Retina (tissue), 1 donor: ENCODE measurements around the gene OR2AT4.
"Not testable (repeated sequence)": the region's sequence is repeated elsewhere in the genome, so short reads cannot be mapped to it uniquely, and the experiment has no call there.

Experiments used
- DNase-seq: peaks from one replicate; pipeline ENCODE4 v3.0.0-alpha.2; 2016

Gene OR2AT4

DNA sequence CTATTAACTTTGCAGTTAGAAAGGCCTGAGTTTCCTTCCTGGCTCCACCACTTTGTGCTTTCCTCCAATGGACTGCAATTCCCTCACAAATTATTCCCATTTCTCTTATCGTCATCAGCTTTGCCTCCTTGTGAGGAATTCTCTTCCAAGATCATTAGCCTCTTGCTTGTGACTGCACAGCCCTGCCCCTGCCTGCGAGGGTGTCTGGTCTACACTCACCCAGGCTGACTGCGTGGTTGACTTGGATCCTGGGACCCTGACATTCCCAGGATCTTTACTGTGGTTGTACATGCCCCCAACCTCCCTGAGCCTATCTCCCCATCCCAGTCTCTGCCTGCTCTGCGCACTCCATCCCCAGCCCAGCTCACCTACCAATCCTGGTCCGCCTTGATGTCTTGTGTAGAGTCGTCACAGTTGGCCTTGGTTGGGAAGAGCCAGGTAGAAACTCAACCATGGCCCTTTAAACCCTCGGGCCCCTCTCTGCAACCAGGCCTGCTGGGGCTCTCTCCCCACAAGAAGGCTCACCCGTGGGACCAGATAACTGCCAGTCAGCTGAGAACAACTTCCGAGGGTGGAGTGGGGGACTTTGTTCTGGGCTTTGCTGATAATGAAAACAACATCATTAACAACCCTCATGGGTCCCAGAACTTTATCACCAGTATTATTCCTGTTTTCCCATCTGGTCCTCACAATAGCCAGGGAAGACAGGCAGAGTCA is at the start of gene OR2AT4:
TSS of gene OR2AT4 (minus strand) at position 421 of the 717 bp plus-strand sequence.
- DNase-seq: no peak

DNA sequence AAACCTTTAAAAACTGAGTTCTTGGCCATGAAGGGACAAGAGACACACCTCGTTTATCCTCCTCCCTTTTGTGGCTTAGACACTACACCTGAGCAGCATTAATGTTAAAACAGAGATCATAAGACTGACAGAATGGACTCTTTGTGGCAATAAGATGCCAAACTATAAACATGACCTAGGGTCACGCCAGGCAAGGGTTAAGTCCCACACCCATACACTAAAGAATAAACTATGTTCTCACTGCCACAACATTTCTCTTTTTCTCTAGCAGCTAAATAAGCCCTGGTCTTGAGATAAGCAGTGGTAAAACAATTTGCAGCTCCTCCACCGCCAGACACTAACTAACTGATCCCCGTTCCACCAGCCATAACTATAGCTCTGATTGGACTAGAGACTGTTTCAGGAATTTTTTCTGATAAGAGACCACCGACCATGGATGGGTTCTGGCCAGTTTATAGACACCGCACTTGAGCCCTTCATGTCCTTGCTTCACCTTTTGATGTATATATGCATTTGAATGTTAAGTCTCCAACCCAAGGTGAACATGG is 49.4 kb upstream of the OR2AT4 start:
- no peak for DNase-seq

DNA sequence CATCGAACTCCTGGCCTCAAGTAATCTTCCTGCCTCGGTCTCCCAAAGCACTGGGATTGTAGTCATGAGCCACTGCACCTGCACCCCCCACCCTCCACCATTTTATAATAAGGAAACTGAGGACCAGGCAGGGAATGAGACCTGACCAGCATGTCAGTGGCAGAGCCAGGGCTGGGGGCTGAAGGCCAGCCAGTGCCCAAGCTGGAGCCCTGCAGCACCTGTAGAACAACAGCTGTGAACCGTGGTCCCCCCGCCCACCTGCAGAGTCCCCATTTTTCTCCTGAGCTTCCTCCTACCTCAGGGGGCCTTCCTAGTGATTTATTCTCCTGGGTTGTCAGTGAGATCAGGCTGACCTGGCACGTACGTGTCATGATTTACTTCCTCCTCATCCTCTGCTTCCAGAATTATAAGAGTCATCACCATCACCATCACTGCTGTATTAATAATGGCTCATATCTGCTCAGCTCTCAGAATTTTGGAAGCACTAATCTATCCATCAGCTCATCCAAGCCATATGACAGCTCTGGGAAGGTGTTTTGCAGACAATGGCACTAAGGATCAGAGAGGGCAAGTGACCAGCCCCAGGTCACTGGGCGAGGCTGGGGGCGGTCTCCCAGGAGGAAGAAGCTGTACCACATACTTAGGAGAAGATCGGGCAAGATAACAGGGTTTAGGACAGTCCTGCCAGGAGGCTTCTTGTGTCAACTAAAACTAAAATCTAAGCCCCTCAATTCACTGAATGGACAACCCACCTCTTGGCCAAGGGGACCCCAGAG is 48.7 kb upstream of the OR2AT4 start:
- no peak for DNase-seq

DNA sequence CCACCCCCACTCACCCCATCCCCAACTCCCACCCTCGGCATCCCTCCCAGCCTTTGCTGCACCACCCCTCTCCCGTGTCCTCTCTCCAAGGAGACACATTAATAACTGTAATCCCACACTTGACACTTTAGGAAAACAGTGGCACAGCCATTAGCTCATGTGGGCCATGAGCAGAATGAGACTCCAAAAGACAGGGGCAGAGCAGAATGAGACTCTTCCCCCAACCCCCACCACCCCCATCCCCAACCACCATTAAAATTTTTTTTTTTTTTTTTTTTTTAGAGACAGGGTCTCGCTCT is 48.0 kb upstream of the OR2AT4 start:
- no peak for DNase-seq

DNA sequence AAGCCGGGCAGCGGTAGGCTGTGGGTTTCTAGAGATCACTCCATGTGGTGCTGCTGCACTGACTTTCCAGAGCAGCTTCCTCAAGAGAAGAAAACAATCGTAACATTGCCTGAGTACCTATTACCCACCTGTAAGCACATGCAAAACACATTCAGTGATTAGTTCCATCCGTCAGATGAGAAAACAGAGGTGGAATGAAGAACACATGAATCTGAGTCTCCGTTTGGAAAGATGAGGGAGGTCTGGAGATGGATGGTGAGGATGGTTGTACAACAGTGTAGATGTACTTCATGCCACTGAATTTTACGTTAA is 46.7 kb upstream of the OR2AT4 start:
- no peak for DNase-seq

DNA sequence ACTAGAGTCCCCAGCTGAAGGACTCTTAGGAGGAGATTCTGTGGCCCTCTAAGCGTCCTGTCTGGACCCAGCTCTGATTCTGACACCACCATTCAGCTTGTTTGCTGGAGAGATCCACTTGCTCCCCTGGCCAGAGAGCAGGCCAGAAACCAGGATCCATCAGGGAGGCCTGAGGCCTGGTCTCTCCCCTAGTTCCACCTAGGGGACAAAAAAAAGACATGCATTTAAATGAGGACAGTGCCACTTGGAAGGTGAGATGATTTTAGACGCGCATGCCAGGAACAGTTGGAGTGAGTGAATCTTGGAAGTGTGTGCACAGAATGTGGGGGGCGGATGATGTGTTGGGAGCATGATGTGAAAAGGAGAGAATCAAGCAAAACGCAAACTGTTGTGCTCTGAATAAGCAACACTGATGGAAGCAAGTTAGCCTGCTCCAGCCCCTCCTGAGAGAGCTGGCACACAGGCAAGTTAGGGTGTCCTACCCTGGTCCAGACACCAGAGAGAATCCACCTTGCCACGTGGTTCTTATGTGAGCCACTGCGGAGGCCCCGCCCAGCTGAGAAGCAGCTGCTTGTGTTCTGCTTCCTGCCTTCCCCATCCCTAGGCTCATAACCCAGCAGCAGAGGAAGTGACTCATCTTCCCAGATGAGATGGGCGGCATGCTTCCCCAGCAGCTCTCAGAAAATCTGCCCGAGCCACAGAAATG is 46.2 kb upstream of the OR2AT4 start:
- no peak for DNase-seq

DNA sequence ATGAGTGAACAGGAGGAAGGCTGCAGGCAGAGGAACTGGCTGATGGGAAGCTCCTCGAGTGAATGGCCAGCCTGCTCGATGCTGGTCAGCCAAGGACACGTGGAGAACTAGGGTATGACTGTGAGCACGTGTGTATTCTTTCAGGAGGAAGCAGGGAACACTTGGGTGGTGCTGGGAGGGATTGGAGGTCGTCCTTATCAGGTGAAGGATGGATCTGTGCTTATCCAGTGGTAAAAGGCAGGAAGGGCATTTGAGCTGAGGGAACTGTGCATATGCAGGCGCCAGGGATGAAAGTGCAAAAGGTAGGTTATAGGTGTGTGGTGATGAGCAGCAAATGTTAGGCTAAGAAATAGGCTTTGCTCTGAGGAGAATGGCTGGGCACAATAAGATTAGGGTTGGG is 44.5 kb upstream of the OR2AT4 start:
- no peak for DNase-seq

DNA sequence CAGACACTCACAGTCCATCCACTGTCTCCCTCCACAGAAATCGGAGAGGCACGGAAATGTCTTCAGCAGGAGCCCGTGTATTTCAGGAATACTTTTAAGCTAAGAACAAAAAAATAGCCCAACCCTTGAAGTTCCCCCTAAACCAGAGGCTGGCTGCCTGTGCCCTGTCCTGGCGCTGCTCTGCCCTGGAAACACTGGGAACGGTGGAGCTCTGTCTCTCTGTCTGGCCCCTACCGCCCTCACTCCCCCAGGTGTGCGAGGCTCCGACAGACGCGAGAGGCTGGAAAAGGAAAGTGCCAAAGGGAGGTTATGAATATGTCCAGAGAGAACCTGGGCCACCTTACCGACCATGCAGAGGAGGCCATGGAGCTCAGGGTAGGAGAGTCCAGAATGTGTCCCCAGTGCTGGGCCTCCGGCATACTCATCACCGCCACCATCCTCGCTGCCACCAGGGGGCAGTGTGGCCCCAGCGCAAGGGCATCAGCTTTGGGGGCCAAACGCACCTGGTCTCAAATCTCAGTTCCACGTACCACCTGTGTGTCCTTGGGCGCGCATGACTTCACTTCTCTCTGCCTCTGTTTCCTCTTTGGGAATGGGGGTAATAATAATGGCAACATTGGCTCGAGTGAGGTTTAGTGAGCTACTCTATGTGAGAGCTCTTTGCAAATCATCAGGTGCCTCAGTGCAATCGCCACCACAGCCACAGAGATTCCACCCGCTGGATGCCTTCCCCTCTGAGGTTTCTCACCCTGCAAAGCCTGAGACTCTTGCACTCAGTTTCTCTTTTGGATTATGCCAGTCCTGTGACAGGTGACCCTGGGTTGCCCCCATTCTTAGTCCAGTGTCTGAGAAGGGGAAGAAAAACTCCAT is 43.8 kb upstream of the OR2AT4 start:
- peak; percentile 72 for DNase-seq

DNA sequence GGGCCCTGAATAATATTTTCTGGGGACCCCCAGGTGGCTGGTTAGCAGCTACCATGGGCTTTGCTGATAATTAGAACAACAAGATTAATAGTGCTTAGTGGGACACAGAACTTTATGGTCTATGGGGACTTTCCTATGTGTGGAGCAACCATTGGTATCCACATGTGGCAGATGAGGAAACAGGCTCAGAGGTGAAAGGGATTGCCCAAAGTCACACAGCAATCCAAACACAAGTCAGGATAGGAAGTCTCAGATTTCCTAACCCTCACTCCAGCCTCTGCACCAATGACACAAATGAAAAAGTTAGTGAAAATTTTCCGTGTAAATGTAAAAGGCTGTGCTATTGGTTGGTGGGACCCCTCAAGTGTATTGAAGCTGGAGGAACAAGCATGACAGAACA is 39.0 kb upstream of the OR2AT4 start:
- no peak for DNase-seq

DNA sequence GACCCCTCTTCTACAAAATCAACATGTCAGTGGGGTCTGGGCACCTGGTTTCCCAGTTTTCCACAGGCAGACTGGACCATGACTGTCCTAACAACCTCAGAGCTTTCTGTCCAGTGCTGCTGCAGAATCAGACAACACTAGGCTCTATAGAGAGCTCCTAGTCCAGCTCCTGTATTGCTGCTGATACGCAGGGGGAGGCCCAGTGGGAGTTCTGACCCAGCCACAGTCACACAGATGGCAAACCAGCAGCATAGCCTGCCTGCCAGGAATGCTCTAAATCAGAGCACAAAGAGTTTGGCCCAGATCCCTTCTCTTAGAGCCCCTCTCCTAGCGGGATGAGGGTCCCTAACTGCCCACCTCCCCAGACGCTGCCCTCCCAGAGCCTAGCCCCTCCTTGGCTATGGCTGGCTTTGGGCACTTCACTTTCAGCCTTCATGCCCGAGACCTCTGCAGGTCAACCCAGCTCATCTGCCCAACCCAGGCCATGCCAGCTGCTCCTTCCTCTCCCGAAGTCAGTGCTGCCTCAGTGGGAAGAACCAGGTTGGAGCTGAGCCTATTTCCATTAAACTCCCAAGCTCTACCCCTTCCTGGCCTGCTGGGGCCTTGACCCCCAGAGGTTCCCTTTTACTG is 38.5 kb upstream of the OR2AT4 start:
- no peak for DNase-seq

DNA sequence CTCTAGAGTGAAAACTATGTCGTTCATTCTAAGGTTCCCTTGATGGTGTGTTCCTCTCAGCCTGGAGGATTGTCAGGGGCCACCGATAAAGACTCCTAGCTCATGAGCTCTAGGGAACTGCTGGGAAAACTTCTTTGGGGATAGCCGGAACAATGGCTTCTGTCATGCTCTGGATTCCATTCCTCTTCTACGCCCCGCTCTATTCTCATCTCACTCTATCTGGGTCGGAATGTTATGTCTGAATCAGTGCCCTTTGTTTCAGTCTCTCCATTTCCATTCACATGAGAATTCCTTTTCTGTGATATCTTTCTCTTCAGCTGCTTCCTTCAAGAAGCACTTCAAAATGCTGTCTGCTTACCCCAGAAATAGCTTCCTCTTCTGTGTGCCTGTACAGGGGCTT is 37.3 kb upstream of the OR2AT4 start:
- peak; percentile 22 for DNase-seq

DNA sequence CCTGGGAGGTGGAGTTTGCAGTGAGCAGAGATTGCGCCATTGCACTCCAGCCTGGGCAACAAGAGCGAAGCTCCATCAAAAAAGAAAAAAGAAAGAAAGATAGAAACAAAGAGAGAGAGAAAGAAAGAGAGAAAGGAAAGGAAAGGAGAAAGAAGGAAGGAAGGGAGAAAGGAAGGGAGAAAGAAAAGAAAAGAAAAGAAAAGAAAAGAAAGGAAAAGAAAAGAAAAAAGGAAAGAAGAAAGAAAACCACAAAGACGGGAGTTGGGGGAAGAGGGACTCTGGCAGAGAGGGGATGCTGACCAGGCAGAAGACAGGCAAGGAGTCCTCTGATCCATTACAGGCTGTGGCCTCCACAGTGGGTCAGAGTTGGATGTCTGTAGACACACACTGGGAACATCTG is 35.4 kb upstream of the OR2AT4 start:
- no peak for DNase-seq

DNA sequence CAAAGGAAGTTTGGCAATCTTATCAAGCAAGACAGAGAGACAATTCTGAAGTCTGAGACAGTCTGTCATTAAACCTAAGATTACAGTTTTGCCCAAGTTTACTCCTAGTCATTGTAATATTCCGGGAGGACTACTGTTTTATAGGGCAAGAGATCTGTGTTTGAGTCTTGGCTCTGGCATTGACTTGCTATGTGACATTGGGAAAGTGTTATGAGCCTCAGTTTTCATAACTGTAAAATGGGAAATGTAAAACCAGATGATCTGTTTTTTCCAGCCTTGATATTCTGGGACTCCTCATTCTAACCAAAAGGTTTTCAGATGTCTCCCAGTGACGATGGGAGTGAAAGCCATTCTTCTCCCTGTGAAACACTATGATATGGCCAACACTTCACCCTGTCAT is 29.9 kb upstream of the OR2AT4 start:
- DNase-seq: no peak

DNA sequence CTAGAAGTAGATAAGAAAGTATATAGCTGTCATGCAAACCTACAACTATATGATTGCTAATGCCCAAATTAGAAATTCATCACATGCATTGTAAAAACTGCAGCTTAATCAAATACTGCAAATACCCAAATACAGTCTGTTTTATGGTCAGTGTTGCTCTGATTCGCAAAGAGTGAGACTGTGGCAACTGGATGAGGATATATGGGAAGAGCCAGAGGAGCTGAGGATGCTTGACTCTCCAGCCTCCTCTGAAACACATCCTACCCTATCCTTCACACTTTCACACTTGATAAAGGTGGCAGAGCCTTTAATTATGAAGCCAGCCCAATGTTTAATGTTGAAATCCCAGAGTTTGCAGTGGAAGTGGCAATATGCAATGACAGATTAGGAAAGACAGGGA is 21.9 kb upstream of the OR2AT4 start:
- DNase-seq: no peak

DNA sequence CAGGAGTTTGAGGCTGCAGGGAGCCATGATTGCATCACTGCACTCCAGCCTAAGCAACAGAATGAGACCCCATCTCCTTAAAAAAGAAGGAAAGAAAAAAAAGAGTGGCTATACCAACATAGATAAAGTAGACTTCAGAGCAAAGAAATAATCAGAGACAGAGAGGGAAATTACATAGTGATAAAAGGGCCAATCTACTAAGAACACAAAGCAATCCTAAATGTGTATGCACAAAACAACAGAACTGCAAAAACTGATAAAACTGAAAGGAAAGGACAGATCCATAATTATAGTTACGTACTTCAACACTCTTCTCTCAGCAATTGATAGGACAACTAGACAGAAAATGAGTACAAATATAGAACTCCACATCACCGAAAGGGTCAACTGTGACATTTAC is 17.8 kb upstream of the OR2AT4 start:
- no peak for DNase-seq

DNA sequence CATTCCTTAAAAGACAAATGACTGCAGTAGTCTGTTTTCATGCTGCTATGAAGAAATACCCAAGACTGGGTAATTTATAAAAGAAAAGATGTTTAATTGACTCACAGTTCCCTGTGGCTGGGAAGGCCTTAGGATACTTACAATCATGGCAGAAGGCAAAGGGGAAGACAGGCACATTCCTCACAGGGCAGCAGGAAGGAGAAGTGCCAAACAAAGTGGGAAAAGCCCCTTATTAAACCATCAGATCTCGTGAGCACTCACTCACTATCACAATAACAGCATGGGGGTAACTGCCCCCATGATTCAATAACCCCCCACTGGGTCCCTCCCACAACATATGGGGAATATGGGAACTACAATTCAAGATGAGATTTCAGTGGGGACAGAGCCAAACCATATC is 16.4 kb upstream of the OR2AT4 start:
- DNase-seq: no peak

DNA sequence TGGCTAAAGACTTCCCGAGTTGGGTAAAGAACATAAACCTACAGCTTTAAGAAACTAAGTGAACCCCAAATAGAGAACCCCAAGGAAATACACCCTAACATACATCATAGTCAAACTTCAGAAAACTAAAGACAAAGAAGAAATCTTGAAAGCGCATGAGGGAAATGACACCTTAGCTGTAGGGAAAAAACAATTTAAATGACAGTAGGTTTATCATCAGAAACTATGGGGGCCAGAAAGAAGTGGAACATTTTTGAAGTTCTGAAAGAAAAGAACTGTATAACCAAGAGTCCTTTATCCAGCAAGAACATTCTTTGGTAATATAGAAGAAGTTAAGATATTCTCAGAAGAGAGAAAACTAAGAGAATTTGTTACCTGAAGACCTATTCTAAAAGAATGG is 15.5 kb upstream of the OR2AT4 start:
- DNase-seq: no peak

DNA sequence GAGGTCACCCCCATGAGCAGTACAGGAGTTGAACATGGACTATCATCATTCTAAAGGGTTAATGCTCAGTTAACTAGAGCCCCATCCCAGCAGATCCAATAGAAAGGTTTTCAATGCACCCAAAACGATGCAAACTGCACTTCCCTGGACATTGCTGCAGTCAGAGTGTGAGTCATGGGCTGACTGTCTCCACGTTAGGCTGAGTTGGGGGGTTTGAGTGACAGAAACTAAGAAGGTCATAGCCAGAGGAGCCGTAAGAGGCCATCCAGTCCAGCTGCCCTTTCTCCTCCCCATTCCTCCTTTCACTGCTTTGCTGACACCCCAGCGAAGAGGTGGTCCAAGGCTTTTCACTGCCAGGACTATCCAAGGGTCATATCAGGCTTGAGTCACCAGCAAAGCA is 10.5 kb upstream of the OR2AT4 start:
- no peak for DNase-seq

DNA sequence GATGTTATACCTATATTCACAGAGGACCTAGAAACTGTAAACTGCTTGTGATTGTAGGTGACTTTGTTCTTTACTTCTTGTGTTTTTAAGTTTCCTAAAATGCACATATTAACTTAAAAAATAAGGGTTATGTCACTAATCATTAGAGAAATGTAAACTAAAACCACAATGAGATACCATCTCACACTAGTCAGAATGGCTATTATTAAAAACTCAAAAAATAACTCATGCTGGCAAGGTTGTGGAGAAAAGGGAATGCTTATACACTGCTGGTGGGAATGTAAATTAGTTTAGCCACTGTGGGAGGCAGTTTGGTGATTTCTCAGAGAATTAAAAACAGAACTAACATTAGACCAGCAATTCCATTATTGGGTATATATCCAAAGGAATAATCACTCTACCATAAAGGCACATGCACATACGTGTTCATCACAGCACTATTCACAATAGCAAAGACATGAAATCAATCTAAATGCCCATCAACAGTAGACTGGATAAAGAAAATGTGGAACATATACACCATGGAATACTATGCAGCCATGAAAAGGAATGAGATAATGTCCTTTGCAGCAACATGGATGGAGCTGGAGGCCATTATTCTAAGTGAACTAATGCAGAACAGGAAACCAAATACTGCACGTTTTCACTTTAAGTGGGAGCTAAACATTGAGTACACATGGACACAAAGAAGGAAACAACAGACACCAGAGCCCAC is 9.4 kb upstream of the OR2AT4 start:
- DNase-seq: not testable (repeated sequence)

DNA sequence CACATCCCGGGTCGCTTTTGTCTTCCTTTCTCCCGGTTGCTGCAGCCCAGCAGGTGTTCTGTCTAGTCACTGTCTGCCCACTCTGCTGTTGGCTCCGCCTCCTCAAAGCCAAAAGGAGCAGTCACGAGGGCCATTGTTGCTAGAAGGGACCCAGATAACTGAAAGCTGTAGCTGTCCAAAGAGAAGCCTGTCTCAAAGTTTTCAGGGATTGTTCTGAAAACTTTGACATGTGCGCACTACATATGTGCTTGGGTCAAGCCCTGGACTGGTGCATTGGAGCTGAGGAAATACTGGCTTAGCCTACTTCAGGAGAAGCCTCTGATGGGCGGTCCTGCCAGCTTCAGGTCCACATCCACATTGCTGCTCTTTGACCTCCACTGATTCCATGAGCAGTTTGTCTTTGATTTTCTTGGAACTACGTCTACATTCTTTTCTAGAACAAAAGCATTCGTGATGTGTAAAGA is 8.8 kb upstream of the OR2AT4 start:
- DNase-seq: peak; percentile 48

DNA sequence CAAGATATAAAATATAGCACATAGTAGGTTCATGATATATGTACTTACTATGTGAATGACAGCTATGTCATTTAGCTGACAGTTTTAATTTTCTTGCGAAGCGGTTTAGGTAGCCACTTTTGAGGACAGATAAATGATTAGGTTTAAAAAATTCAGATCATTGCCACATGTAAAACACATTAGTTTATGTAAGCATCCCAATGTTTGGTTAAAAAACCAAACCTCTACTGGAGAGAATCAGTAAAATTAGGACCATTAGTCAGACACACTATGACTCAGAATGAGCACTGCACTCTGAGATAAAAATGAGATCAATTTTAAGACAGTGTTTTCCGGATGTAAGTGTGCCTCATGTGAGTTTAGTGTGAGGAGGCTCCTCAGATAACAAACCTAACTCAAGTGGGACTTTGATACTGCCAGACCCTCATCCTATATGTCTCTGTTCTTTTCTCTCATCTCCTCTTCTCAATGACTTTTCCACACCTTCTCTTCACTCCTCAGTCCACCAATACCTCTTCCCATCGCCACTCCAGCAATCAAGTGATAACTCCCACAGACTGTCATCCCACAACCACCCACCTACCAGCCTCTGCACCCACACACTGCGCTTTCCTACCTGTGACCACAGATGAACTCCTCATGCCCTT is 6.8 kb upstream of the OR2AT4 start:
- DNase-seq: no peak
